MCF 10A (cell line): Measurements from ENCODE around the gene MOV10L1. TPM values are rescaled to one million over a fixed set of nuclear protein-coding genes. Genes with fewer than 3 reads are reported as not detected.

Experiments
- BruUV-seq: library from RNA; stranded (reverse); fragments of 400-500 nt; replicated peaks from 2 replicates; lab custom pipeline; 2021; lab: Mats Ljungman, UMichigan
- CTCF ChIA-PET: fragments of 300-600 bp; sonication (Branson Sonifier 250); formaldehyde crosslinking; extraction: SDS; loops from one replicate; lab custom pipeline; 2021; ENCODE audit warnings: antibody characterized with exemption, inconsistent platforms; lab: Yijun Ruan, JAX
- POLR2A ChIA-PET: fragments of 300-600, 350-650 bp; sonication (Branson Sonifier 250); formaldehyde crosslinking; extraction: SDS; loops from one replicate; lab custom pipeline; 2020; ENCODE audit warnings: antibody characterized with exemption, inconsistent platforms; lab: Yijun Ruan, JAX
- DNase-seq: peaks from one replicate; pipeline ENCODE4 v3.0.0-alpha.2; 2018; ENCODE audit not compliant: unreplicated experiment
- H3K27ac Mint-ChIP-seq: one replicate; pipeline ENCODE4 v1.8.0; 2022; ENCODE audit warnings: mild to moderate bottlenecking, low read depth, mixed read lengths; ENCODE audit not compliant: unreplicated experiment
- H3K27me3 Mint-ChIP-seq: one replicate; pipeline ENCODE4 v1.8.0; 2022; ENCODE audit warnings: mixed read lengths; ENCODE audit not compliant: insufficient read depth, unreplicated experiment
- H3K36me3 Mint-ChIP-seq: one replicate; pipeline ENCODE4 v1.8.0; 2022; ENCODE audit warnings: mild to moderate bottlenecking, moderate library complexity, mixed read lengths; ENCODE audit not compliant: insufficient read depth, unreplicated experiment
- H3K4me1 Mint-ChIP-seq: one replicate; pipeline ENCODE4 v1.8.0; 2022; ENCODE audit warnings: mixed read lengths; ENCODE audit not compliant: insufficient read depth, unreplicated experiment
- H3K4me3 Mint-ChIP-seq: one replicate; pipeline ENCODE4 v1.8.0; 2022; ENCODE audit warnings: mild to moderate bottlenecking, moderate library complexity, mixed read lengths; ENCODE audit not compliant: unreplicated experiment
- H3K9me3 Mint-ChIP-seq: one replicate; pipeline ENCODE4 v1.8.0; 2022; ENCODE audit warnings: mixed read lengths; ENCODE audit not compliant: unreplicated experiment
- CTCF ChIP-seq: fragments of 200-600 bp; IDR thresholded peaks from one replicate; pipeline ENCODE4 v1.8.0; 2022; ENCODE audit warnings: antibody characterized with exemption, mild to moderate bottlenecking; ENCODE audit not compliant: unreplicated experiment
- intact Hi-C: fragments of 100-400 bp; cut with micrococcal nuclease; formaldehyde crosslinking; loops from 2 replicates; pipeline ENCODE4 v1.14.1; 2022
- total RNA-seq: library from RNA; stranded (reverse); gene quantifications from 2 replicates; pipeline ENCODE4 v1.2.3, GENCODE V29; 2022

Gene MOV10L1
- total RNA-seq, 1 experiment from 2014 or later = not detected

- H3K9me3 Mint-ChIP-seq = no peaks in the 10 kb centered on the region
- peaks cover 72% of the 10 kb centered on the region for H3K36me3 Mint-ChIP-seq
- DNase-seq = no peak
- ChIA-PET CTCF (interaction anchor here (0.6 to 3.1 kb wide), 4 partner anchors 10 to 57 kb away, joined by 3 to 14 read pairs (median 4); no protein-coding TSS in a partner anchor), POLR2A (interaction anchor here (0.9 to 1.0 kb wide), 2 partner anchors 15 to 88 kb away, joined by 3 to 4 read pairs; no protein-coding TSS in a partner anchor)
- peaks cover 6% of the 10 kb centered on the region for H3K4me1 Mint-ChIP-seq
- no peak overlapping the region for H3K27ac Mint-ChIP-seq
- no TSS peak for BruUV-seq
- TF ChIP-seq CTCF = no peak
- intact Hi-C loops = no loop called here
- no peaks in the 10 kb centered on the region for H3K27me3 Mint-ChIP-seq
- H3K4me3 Mint-ChIP-seq = no peak overlapping the region
Observed at GRCh38 chr22:50205781-50206569, 116.2 kb downstream of the MOV10L1 start.

GRCh38 chr22:50206599-50206998 lies 116.8 kb downstream of the MOV10L1 start:
- intact Hi-C loops = no loop called here
- Mint-ChIP-seq H3K4me3 (no peak overlapping the region), H3K27ac (no peak overlapping the region), H3K27me3 (no peaks in the 10 kb centered on the region), H3K4me1 (peaks cover 6% of the 10 kb centered on the region), H3K9me3 (no peaks in the 10 kb centered on the region), H3K36me3 (peaks cover 72% of the 10 kb centered on the region)
- ChIA-PET POLR2A (interaction anchor here (0.9 to 1.0 kb wide), 2 partner anchors 15 to 88 kb away, joined by 3 to 4 read pairs; no protein-coding TSS in a partner anchor), CTCF (interaction anchor here (0.6 to 3.1 kb wide), 4 partner anchors 9 to 58 kb away, joined by 3 to 14 read pairs (median 4); no protein-coding TSS in a partner anchor)
- no peak for DNase-seq
- BruUV-seq = no TSS peak
- TF ChIP-seq CTCF = no peak

GRCh38 chr22:50207383-50208140 lies 117.8 kb downstream of the MOV10L1 start:
- peaks cover 74% of the 10 kb centered on the region for H3K36me3 Mint-ChIP-seq
- CTCF ChIA-PET = interaction anchor here (0.7 to 3.1 kb wide), 7 partner anchors 16 to 160 kb away, joined by 3 to 14 read pairs (median 4); no protein-coding TSS in a partner anchor
- H3K27ac Mint-ChIP-seq = no peak overlapping the region
- intact Hi-C loops = no loop called here
- POLR2A ChIA-PET = interaction anchor here (2.1 kb wide), 1 partner anchor 13 kb away, joined by 7 read pairs; no protein-coding TSS in a partner anchor
- DNase-seq = no peak
- H3K4me1 Mint-ChIP-seq = peaks cover 6% of the 10 kb centered on the region
- no peak for TF ChIP-seq CTCF
- no peaks in the 10 kb centered on the region for H3K27me3 Mint-ChIP-seq
- no peaks in the 10 kb centered on the region for H3K9me3 Mint-ChIP-seq
- no peak overlapping the region for H3K4me3 Mint-ChIP-seq
- BruUV-seq = no TSS peak
